ENCODE results near the gene SMIM35.

Gene SMIM35

DNA sequence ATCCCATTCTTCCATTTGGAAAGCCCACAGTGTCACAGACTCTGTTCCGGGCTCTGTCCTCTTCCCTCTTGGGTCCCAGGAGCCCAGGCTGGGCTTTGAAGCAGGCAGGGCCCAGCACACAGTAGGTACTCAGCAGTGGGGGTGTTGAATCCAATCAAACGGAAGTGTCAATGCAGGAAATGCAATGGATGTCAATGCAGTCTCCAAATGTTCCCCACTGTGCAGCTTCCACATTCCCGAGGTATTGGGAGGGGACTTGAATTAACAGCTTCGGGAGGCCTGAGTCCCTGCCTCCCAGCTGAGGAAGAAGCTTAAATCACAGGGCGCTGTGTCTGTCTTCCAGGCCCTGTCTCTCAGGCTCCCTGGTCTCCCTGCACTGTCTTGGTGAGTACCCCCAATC is 21.8 kb upstream of the SMIM35 start:
- DNase-seq = no peak

- DNase-seq = peak; percentile 50
Measured at GRCh38 chr11:118106789-118107335, 20.1 kb upstream of the SMIM35 start.

- no peak for DNase-seq
Measured at GRCh38 chr11:118105657-118106305, 19.0 kb upstream of the SMIM35 start.

DNA sequence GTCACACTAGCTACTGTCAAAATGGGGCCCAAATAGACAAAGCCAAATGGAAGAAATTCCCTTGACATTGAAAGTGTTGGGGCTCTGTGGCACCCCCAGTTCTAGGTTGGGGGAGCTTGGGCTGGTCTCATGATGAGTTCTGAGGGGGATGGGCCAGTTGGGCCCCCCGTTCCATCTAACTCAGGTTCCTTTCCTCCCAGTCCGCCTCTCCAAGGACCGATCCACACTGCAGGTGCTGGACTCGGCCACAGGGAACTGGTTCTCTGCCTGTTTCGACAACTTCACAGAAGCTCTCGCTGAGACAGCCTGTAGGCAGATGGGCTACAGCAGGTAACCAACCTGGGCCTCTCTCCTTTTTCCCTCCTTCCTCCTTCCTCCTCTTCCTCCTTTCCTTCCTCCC is 17.7 kb upstream of the SMIM35 start:
- no peak for DNase-seq

DNA sequence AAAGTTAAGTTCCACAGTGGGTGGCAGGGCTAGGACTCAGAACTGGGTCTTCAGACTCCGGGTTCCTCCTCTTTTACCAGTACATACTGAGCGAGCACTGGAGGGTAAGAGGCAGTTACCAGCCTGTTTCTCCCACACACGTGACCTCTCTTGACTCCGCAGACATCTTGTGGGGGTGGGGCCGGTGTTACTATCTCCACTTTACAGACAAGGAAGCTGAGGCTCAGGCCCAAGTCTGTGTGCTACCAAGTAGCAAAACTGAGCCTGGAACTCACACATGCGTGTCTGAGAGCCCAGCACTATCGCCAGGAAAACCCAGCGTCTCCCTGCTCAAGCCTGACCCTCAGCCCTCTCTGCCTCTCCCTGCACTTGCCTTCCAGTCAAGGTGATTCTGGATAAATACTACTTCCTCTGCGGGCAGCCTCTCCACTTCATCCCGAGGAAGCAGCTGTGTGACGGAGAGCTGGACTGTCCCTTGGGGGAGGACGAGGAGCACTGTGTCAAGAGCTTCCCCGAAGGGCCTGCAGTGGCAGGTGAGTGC is 16.0 kb upstream of the SMIM35 start:
- DNase-seq = no peak

- no peak for DNase-seq
Measured at GRCh38 chr11:118100691-118101232, 14.0 kb upstream of the SMIM35 start.

- DNase-seq = no peak
Measured at GRCh38 chr11:118099838-118100556, 13.2 kb upstream of the SMIM35 start.

- DNase-seq = no peak
Measured at GRCh38 chr11:118098996-118099837, 12.5 kb upstream of the SMIM35 start.

- no peak for DNase-seq
Measured at GRCh38 chr11:118095967-118096367, 9.2 kb upstream of the SMIM35 start.

GRCh38 chr11:118095493-118095892 is 8.7 kb upstream of the SMIM35 start:
- no peak for DNase-seq

DNA sequence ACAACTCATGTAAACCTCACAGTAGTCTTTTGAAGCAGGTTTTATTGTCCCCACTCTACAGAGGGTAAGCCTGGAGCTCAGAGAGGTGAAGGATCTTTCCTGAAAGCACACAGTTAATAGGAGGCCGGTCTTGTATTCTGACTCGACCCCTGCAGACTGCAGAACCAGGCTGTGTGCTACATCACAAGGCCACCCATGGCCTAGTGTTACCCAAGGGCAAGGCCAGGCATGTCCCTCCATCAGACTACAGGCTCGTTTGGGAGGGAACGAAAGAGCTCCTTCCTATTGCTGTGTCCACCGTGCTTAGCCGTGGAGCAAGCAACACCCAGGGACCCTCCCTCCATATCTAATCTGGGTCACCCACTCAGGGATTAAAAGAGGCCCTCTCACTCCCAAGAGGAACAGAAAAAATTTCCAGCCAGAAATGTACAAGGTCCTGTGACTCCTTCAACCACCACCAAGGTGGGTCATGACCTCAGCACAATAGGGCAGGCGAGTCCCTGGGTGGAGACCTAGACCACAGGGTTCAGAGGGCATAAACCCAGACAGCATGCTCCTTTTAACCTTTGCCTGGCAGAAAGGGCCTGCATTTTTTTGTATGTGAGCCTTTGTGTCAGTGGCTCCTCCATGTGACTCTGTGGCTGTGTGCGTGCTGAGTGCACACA is 6.3 kb upstream of the SMIM35 start:
- DNase-seq = no peak

GRCh38 chr11:118091690-118092089 is 4.9 kb upstream of the SMIM35 start:
- no peak for DNase-seq

GRCh38 chr11:118090545-118091162 is 3.9 kb upstream of the SMIM35 start:
- DNase-seq = no peak

DNA sequence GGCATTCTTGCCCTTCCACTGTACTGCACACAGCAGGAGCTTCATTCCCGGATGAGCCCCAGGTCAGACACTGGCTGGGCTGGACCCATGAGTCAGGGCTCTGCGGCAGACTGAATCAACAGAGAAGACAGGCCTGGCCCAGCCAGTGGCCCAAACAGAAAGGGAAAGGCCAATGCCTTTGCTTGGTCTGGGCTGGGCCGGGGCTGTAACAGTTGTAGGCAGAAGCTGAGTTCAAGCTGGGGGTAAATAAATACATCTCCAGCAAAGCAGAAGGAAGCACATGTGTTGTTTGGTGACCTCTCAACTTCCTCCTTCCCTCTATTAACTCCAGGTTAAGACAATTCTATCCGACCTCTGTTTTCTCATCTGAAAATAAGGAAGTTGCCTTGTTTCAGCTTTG is 1.8 kb upstream of the SMIM35 start:
- DNase-seq = no peak

- no peak for DNase-seq
Measured at GRCh38 chr11:118087931-118088330, 1.2 kb upstream of the SMIM35 start.

- no peak for DNase-seq
Measured at GRCh38 chr11:118084656-118085055, 2.1 kb downstream of the SMIM35 start.

- no peak for DNase-seq
Measured at GRCh38 chr11:118084247-118084646, 2.5 kb downstream of the SMIM35 start.

GRCh38 chr11:118082880-118083552 is 3.7 kb downstream of the SMIM35 start:
- DNase-seq = no peak

DNA sequence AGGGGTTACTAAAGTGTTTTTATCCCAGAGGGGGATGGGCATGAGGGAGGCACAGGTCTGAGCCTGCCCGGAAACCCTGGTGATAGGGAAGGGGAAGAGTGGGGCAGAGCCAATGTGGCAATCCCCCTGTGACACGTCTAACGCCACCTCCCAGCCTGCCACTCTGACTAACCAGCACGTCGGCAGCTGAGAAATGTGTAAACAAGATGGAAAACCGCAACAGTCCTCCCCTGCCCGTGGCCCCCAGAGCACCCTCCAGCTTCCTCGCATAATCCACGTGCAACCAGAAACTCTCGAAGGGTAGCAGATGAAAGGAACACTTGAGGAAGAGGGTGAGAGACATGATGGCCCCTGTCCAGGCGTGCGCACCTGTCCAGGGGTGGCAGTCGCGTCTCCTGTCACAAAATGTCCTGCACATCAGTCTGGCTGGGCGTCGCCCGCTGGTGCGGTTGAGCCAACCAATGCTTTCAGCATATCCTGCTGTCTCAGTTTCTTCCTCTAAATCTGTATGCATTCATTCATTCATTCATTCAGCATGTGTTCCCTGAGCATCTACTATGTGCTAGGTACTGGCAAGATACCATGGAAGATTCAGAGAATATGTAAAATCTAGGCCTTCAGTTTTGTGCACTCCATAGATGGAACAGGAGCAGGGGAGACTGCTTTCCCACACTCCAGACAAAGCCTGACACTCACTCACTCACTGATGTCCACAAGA is 5.4 kb downstream of the SMIM35 start:
- no peak for DNase-seq

DNA sequence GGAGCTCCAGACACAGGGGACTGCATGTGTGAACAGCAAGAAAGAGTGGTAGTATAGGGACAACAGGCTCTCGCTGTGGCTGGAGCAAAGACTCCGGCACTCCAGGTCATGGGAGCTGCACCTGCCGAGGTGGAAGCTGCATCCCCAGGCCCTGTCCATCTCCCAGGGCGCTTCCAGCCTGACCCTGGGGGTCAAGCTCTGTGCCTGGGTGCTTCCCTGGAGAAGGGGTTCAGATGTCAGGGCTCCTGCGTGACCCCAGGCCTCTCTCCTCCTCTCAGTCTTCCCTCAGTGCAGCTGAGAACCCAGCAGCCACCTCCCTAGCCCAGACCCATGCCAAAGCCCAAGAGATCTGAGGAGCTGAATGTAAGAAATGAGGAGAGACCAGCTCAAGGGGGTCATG is 6.5 kb downstream of the SMIM35 start:
- DNase-seq = no peak

GRCh38 chr11:118079491-118079890 is 7.3 kb downstream of the SMIM35 start:
- DNase-seq = no peak
